Prostate gland (tissue), 2 donors: ENCODE measurements around the gene ACOXL.

Source experiments
- POLR2A ChIP-seq: fragments of 450-650 bp; IDR thresholded peaks from one replicate; pipeline ENCODE4 v1.6.1; 2016; ENCODE audit warnings: antibody characterized with exemption, mild to moderate bottlenecking
- POLR2AphosphoS5 ChIP-seq: sonication (generic); formaldehyde crosslinking; IDR thresholded peaks from one replicate; pipeline ENCODE4 v1.6.1; 2017; ENCODE audit warnings: antibody characterized with exemption
- TF ChIP-seq, protein P1 (sequence below), 4 experiments: fragments of 200-600 bp in 2 of 4; fragments of 450-650 bp in 2 of 4; sonication (generic) in 2 of 4; IDR thresholded peaks; 1 replicate in 3 of 4; 2 replicates in 1 of 4; pipeline ENCODE4 v1.5.1; 2016 to 2019; ENCODE audit warnings: antibody characterized with exemption in 4 of 4, mild to moderate bottlenecking in 2 of 4, moderate library complexity in 2 of 4

DNA sequence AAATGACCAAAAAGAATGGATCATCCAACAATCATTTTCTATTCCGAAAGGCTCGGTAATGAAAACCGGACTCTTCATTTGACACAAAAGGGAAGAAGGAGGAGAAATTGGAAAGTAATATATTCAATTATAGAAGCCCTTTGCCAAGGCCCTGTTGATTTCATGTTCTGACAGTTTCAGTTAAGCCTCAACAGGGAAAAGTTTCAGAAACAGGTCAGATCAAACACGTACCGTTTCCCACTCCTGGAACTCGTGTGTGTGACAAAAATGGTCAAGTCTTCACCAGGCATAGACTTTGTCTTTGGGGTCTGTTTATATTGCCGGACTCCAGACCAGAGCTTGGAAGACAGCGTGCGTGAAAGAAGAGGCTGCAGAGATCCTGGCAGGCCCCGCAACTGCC lies 287.0 kb downstream of the ACOXL start:
- TF ChIP-seq, protein P1, sequence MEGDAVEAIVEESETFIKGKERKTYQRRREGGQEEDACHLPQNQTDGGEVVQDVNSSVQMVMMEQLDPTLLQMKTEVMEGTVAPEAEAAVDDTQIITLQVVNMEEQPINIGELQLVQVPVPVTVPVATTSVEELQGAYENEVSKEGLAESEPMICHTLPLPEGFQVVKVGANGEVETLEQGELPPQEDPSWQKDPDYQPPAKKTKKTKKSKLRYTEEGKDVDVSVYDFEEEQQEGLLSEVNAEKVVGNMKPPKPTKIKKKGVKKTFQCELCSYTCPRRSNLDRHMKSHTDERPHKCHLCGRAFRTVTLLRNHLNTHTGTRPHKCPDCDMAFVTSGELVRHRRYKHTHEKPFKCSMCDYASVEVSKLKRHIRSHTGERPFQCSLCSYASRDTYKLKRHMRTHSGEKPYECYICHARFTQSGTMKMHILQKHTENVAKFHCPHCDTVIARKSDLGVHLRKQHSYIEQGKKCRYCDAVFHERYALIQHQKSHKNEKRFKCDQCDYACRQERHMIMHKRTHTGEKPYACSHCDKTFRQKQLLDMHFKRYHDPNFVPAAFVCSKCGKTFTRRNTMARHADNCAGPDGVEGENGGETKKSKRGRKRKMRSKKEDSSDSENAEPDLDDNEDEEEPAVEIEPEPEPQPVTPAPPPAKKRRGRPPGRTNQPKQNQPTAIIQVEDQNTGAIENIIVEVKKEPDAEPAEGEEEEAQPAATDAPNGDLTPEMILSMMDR (IDR thresholded peaks at IDR 0.05), result no peak
- TF ChIP-seq POLR2A (no peak), POLR2AphosphoS5 (no peak)
